AG10803 (cell line): ENCODE data around the gene PPFIA2.

ENCODE experiments used
- DNase-seq: peaks from one replicate; pipeline ENCODE4 v3.0.0; 2010; ENCODE audit warnings: low read depth
- H3K4me3 ChIP-seq: 2 replicates; pipeline ENCODE4 v1.5.1; 2011; ENCODE audit warnings: mild to moderate bottlenecking, low read length, control low read depth
- CTCF ChIP-seq: conservative IDR thresholded peaks from 2 replicates; pipeline ENCODE4 v1.5.1; 2011; ENCODE audit warnings: mild to moderate bottlenecking, low read length, control low read depth, inconsistent platforms

The PPFIA2 gene

GRCh38 chr12:81627336-81628189 is 131.6 kb downstream of the PPFIA2 start:
- peak; percentile 48 for DNase-seq
- H3K4me3 ChIP-seq = no peak overlapping the region
- peak; percentile 75 for TF ChIP-seq CTCF

GRCh38 chr12:81626406-81626805 is 132.7 kb downstream of the PPFIA2 start:
- TF ChIP-seq CTCF = no peak
- H3K4me3 ChIP-seq = no peak overlapping the region
- DNase-seq = no peak

- H3K4me3 ChIP-seq = no peak overlapping the region
- TF ChIP-seq CTCF = no peak
- no peak for DNase-seq
Measured at GRCh38 chr12:81617915-81618314, 141.2 kb downstream of the PPFIA2 start.

GRCh38 chr12:81615026-81615588 is 144.0 kb downstream of the PPFIA2 start:
- H3K4me3 ChIP-seq = no peak overlapping the region
- TF ChIP-seq CTCF = no peak
- no peak for DNase-seq

- TF ChIP-seq CTCF = peak; percentile 40
- no peak overlapping the region for H3K4me3 ChIP-seq
- DNase-seq = no peak
Measured at GRCh38 chr12:81610955-81611889, 147.9 kb downstream of the PPFIA2 start.

- TF ChIP-seq CTCF = no peak
- H3K4me3 ChIP-seq = no peak overlapping the region
- DNase-seq = no peak
Measured at GRCh38 chr12:81597928-81598604, 161.1 kb downstream of the PPFIA2 start.
